ENCODE measurements around the gene PROB1. TPM values are rescaled to one million over a fixed set of nuclear protein-coding genes. Genes with fewer than 3 reads are reported as not detected.

Gene PROB1, protein sequence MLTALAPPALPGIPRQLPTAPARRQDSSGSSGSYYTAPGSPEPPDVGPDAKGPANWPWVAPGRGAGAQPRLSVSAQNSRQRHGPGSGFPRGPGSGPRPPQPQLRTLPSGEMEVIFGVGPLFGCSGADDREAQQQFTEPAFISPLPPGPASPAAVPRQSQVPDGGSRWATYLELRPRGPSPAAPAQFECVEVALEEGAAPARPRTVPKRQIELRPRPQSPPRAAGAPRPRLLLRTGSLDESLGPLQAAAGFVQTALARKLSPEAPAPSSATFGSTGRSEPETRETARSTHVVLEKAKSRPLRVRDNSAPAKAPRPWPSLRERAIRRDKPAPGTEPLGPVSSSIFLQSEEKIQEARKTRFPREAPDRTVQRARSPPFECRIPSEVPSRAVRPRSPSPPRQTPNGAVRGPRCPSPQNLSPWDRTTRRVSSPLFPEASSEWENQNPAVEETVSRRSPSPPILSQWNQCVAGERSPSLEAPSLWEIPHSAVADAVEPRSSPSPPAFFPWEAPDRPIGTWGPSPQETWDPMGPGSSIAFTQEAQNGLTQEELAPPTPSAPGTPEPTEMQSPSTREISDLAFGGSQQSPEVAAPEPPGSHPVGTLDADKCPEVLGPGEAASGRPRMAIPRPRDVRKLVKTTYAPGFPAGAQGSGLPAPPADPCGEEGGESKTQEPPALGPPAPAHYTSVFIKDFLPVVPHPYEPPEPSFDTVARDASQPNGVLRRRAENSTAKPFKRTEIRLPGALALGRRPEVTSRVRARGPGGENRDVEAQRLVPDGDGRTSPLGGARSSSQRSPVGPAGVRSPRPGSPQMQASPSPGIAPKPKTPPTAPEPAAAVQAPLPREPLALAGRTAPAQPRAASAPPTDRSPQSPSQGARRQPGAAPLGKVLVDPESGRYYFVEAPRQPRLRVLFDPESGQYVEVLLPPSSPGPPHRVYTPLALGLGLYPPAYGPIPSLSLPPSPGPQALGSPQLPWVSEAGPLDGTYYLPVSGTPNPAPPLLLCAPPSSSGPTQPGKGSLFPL
- total RNA-seq = 0.79 and 1.6 TPM in 2 replicates

GRCh38 chr5:139394654-139395566 lies at the start of gene PROB1:
TSS of gene PROB1 (minus strand) at chr5:139395104. CDS start at chr5:139395081, 23 bp downstream.

GRCh38 chr5:139439013-139439903 lies 44.4 kb upstream of the PROB1 start, which contains the start of gene DNAJC18:
TSS of gene DNAJC18 (minus strand) at chr5:139439525. CDS start at chr5:139439445, 80 bp downstream.

GRCh38 chr5:139403787-139404483 lies 9.0 kb upstream of the PROB1 start, which contains the start of gene SPATA24:
TSS of gene SPATA24 (minus strand) at chr5:139404089. CDS start at chr5:139404060, 29 bp downstream.

DNA sequence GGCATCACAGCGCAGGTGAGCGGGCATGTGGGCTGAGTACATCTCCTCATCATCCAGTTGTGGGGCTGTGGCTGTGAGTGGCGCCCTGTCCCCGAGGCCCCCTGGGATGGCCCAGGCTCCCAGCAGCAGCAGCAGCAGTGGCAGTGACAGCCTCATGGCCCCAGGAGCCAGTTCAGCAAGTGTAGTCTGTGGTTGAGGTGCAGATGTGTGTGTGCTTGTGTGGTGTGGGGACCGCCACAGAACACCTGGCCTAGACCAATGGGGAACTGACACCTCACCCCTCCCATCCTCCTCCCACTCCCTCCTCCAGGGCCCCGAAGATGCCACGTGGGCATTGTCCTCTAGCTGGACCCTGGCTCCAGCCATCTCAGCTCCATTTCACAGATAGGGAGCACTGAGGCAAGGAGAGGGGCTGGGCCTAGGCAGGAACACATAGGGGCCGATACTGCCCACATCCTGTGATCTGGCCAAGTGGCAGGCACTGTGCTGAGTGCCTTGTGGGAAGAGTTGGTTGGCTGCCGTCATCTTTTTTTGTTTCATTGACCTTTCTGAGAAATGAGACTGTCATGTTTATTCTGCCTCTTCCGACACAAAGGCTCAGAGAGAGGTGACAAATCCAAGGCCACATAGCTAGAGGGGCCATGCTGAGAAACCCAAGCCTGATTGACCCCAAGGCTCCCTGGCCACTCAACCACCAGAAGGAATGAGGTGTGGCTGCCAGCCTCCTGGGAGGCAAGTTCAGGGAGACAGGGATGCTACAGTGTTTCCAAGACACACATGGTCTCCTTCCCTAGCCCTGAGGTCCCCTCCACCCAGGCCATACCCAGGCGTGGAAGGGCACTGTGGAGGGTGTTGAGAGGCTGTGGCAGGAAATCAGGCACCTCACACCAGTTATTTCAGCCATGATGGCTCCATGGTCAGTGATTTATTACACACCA lies 4.9 kb downstream of the PROB1 start, which contains the start of gene MZB1:
Gene MZB1, minus strand, starts transcription at position 213 of the 938 bp plus-strand sequence. Its CDS starts 57 bp downstream, at position 156.

GRCh38 chr5:139383275-139383992 lies 11.5 kb downstream of the PROB1 start, which contains the start of gene SLC23A1:
TSS of gene SLC23A1 (minus strand) at chr5:139383297. CDS start at chr5:139383253, 44 bp downstream.

DNA sequence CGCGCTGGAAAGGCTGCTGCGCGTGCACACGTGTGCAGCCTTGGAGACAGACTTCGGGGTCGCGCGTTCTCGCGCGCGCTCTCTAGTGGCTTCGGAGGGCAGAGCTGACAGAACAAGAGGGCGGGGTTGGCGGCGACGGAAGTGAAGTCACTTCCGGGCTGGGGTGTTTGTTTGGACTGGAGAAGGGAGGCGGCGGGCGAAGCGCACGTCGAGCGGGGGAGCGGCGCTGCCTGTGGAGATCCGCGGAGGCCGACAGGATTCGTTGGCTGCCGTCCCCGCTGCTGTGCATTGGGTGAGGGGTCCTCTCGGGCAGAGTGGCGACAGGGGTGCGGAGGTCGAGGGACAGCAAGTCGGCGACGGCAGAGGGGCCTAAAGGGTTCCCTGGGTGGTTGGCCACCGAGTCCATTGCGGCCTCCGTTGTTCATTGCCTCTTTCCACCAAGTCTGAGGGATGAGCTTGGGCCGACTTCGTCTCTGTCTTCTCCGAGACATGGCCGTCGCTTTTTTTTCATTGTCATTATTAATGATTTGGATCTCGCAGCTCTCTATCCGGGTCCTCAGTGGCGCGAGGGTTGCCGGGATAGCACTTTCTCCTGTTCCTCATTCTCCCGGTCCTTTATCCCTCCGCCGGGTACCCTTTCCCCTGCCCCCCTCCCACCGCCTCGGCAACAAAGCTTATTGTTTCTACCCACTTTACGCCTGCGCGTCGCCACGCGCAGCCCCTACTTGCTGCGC lies 53.0 kb downstream of the PROB1 start, which contains the start of gene PAIP2:
Gene PAIP2, plus strand, starts transcription at position 166 of the 734 bp plus-strand sequence. CDS start 21,931 bp downstream, outside the sequence.

Other genes with a start within 250 kb of the PROB1 start
- 37.3 and 44.9 TPM in 2 replicates for gene SIL1, start 196.7 kb downstream of the PROB1 start, total RNA-seq
- gene MATR3, start 101.4 kb downstream of the PROB1 start, total RNA-seq = 145 and 151 TPM in 2 replicates
- gene PAIP2, start 53.2 kb downstream of the PROB1 start, total RNA-seq = 44.5 and 51.5 TPM in 2 replicates
- gene SLC23A1, start 11.8 kb downstream of the PROB1 start, total RNA-seq = not detected in 2 replicates
- not detected in 2 replicates for gene MZB1, start 5.2 kb downstream of the PROB1 start, total RNA-seq
- gene SPATA24, start 9.0 kb upstream of the PROB1 start, total RNA-seq = 5.3 and 5.4 TPM in 2 replicates
- 10.6 and 11.3 TPM in 2 replicates for gene DNAJC18, start 44.4 kb upstream of the PROB1 start, total RNA-seq
- gene ECSCR, start 67.6 kb upstream of the PROB1 start, total RNA-seq = not detected in 2 replicates
- not detected in 2 replicates for gene SMIM33, start 75.9 kb upstream of the PROB1 start, total RNA-seq
- gene STING1, start 87.7 kb upstream of the PROB1 start, total RNA-seq = 45.3 and 48.2 TPM in 2 replicates
- gene UBE2D2, start 166.2 kb upstream of the PROB1 start, total RNA-seq = 132 and 154 TPM in 2 replicates

Data from airway epithelial cell (primary cell).